H1 (cell line): ENCODE measurements around the gene SGCE. TPM values are rescaled to one million over a fixed set of nuclear protein-coding genes. Genes with fewer than 3 reads are reported as not detected.

Experiments
- CTCF ChIA-PET: fragments of 300-600 bp; sonication (Branson Sonifier 250); formaldehyde crosslinking; loops from one replicate; lab custom pipeline; 2021; ENCODE audit not compliant: partially characterized antibody; lab: Charles Lee
- POLR2A ChIA-PET: fragments of 300-600 bp; sonication (Branson Sonifier 250); formaldehyde crosslinking; loops from one replicate; lab custom pipeline; 2021; ENCODE audit warnings: inconsistent platforms; ENCODE audit not compliant: partially characterized antibody; lab: Charles Lee
- DNase-seq, 2 experiments: peaks; one replicate each; pipeline versions ENCODE4 v3.0.0 to v3.0.0-alpha.2; 2010 to 2022; ENCODE audit warnings: low spot score in 2 of 2, low read depth in 1 of 2, mixed read lengths in 1 of 2
- FAIRE-seq: peaks from 2 replicates; lab custom pipeline; 2011; peaks lifted over from hg19 to GRCh38; lab: Jason Lieb, UNC
- H2AFZ ChIP-seq: 2 replicates; pipeline ENCODE4 v1.8.1; 2012; ENCODE audit warnings: low read length, inconsistent platforms
- H2AK5ac ChIP-seq: 2 replicates; pipeline ENCODE4 v1.6.1; 2013; ENCODE audit warnings: low read depth, low read length
- H2BK120ac ChIP-seq: replicated peaks from 2 replicates; pipeline ENCODE3; 2013; ENCODE audit warnings: low read depth, low read length, inconsistent platforms
- H2BK12ac ChIP-seq: 2 replicates; pipeline ENCODE4 v1.6.1; 2013; ENCODE audit warnings: low read depth, low read length
- H2BK15ac ChIP-seq: 2 replicates; pipeline ENCODE4 v1.6.1; 2013; ENCODE audit warnings: low read length
- H2BK20ac ChIP-seq: 2 replicates; pipeline ENCODE4 v1.6.1; 2013; ENCODE audit warnings: low read length
- H2BK5ac ChIP-seq: 2 replicates; pipeline ENCODE4 v1.6.1; 2013; ENCODE audit warnings: low read depth, low read length
- H3K14ac ChIP-seq: 2 replicates; pipeline ENCODE4 v1.6.1; 2013; ENCODE audit warnings: inconsistent platforms; ENCODE audit not compliant: insufficient read length
- H3K18ac ChIP-seq: 2 replicates; pipeline ENCODE4 v1.6.1; 2013; ENCODE audit warnings: low read length; ENCODE audit errors: extremely low read depth
- H3K23ac ChIP-seq: 2 replicates; pipeline ENCODE4 v1.6.1; 2013; ENCODE audit warnings: inconsistent platforms; ENCODE audit not compliant: insufficient read length
- H3K23me2 ChIP-seq: 2 replicates; pipeline ENCODE4 v1.6.1; 2013; ENCODE audit warnings: low read depth, low read length
- H3K27ac ChIP-seq: 2 replicates; pipeline ENCODE4 v1.6.1; 2011; ENCODE audit warnings: low read depth, low read length, inconsistent platforms
- H3K27me3 ChIP-seq, 4 experiments: replicated peaks in 1 of 4; 1 replicate in 1 of 4; 2 replicates in 3 of 4; pipeline versions ENCODE4 v1.6.1 to v1.8.1; 2011 to 2013; ENCODE audit warnings: low read length in 3 of 4, mild to moderate bottlenecking in 3 of 4, inconsistent platforms in 2 of 4, mixed read lengths in 2 of 4, moderate library complexity in 1 of 4; ENCODE audit not compliant: control insufficient read depth in 3 of 4, insufficient read depth in 3 of 4; ENCODE audit errors: extremely low read depth in 1 of 4
- H3K36me3 ChIP-seq, 4 experiments: 2 replicates each; pipeline versions ENCODE4 v1.6.1 to v1.8.1; 2011 to 2013; ENCODE audit warnings: mild to moderate bottlenecking in 4 of 4, low read length in 3 of 4, moderate library complexity in 2 of 4, control low read depth in 1 of 4, inconsistent platforms in 1 of 4; ENCODE audit not compliant: insufficient read depth in 4 of 4, control insufficient read depth in 2 of 4
- H3K4ac ChIP-seq: replicated peaks from 2 replicates; pipeline ENCODE3; 2013; ENCODE audit warnings: low read length, low read depth, mixed read lengths, inconsistent platforms; ENCODE audit not compliant: insufficient read length
- H3K4me1 ChIP-seq, 4 experiments: replicated peaks in 1 of 4; 1 replicate in 1 of 4; 2 replicates in 3 of 4; pipeline versions ENCODE4 v1.6.1 to v1.8.1; 2011 to 2013; ENCODE audit warnings: low read length in 3 of 4, inconsistent platforms in 2 of 4, mixed read lengths in 1 of 4; ENCODE audit not compliant: insufficient read depth in 4 of 4, control insufficient read depth in 3 of 4
- H3K4me2 ChIP-seq, 2 experiments: 2 replicates each; pipeline versions ENCODE4 v1.6.1 to v1.8.1; 2011 to 2013; ENCODE audit warnings: low read depth in 2 of 2, low read length in 2 of 2, control low read depth in 1 of 2, inconsistent platforms in 1 of 2, mild to moderate bottlenecking in 1 of 2; ENCODE audit not compliant: insufficient read depth in 1 of 2
- H3K4me3 ChIP-seq, 4 experiments: fragments of 200-600, 300-600 bp in 1 of 4; sonication (generic), shearing (Covaris generic), sonication (Bioruptor Twin) in 1 of 4; 2 replicates each; pipeline versions ENCODE4 v1.5.1 to v1.8.1; 2011 to 2016; ENCODE audit warnings: low read length in 4 of 4, low read depth in 3 of 4, control low read depth in 2 of 4, inconsistent platforms in 2 of 4, mild to moderate bottlenecking in 2 of 4, mixed read lengths in 1 of 4, moderate library complexity in 1 of 4; ENCODE audit not compliant: insufficient read depth in 2 of 4; ENCODE audit errors: extremely low read depth in 1 of 4
- H3K56ac ChIP-seq: replicated peaks from 2 replicates; pipeline ENCODE3; 2013; ENCODE audit warnings: low read depth, mild to moderate bottlenecking, mixed read lengths, low read length, inconsistent platforms; ENCODE audit not compliant: insufficient read length
- H3K79me1 ChIP-seq: 2 replicates; pipeline ENCODE4 v1.6.1; 2013; ENCODE audit warnings: low read depth, low read length, control low read depth
- H3K79me2 ChIP-seq, 2 experiments: 2 replicates each; pipeline versions ENCODE4 v1.6.1 to v1.8.1; 2012 to 2013; ENCODE audit warnings: low read length in 2 of 2, mild to moderate bottlenecking in 2 of 2, inconsistent platforms in 1 of 2; ENCODE audit not compliant: insufficient read depth in 2 of 2, control insufficient read depth in 1 of 2
- H3K9ac ChIP-seq, 4 experiments: replicated peaks in 1 of 4; 1 replicate in 1 of 4; 2 replicates in 3 of 4; pipeline versions ENCODE4 v1.6.1 to v1.8.1; 2011 to 2013; ENCODE audit warnings: low read depth in 3 of 4, low read length in 3 of 4, control low read depth in 2 of 4, mild to moderate bottlenecking in 2 of 4, moderate library complexity in 2 of 4, inconsistent platforms in 1 of 4; ENCODE audit errors: extremely low read depth in 1 of 4
- H3K9me3 ChIP-seq, 2 experiments: 2 replicates each; pipeline versions ENCODE4 v1.6.1 to v1.8.1; 2012 to 2013; ENCODE audit warnings: mild to moderate bottlenecking in 2 of 2, moderate library complexity in 2 of 2, control low read depth in 1 of 2, inconsistent platforms in 1 of 2, low read depth in 1 of 2, low read length in 1 of 2, mixed read lengths in 1 of 2; ENCODE audit not compliant: insufficient read depth in 2 of 2
- H4K20me1 ChIP-seq, 2 experiments: replicated peaks in 1 of 2; 2 replicates each; pipeline versions ENCODE3 to v1.8.1; 2011 to 2013; ENCODE audit warnings: inconsistent platforms in 2 of 2, low read length in 2 of 2, mild to moderate bottlenecking in 1 of 2; ENCODE audit not compliant: insufficient read depth in 2 of 2, control insufficient read depth in 1 of 2
- H4K5ac ChIP-seq: 2 replicates; pipeline ENCODE4 v1.6.1; 2013; ENCODE audit warnings: low read length, low read depth, mixed read lengths, inconsistent platforms; ENCODE audit not compliant: insufficient read length
- H4K8ac ChIP-seq: 2 replicates; pipeline ENCODE4 v1.8.0; 2013; ENCODE audit warnings: mild to moderate bottlenecking, moderate library complexity, low read length, inconsistent platforms; ENCODE audit not compliant: insufficient read depth; ENCODE audit errors: extremely low read depth
- H4K91ac ChIP-seq: replicated peaks from 2 replicates; pipeline ENCODE3; 2013; ENCODE audit warnings: low read length, mixed read lengths, inconsistent platforms; ENCODE audit not compliant: insufficient read length
- CHD1 ChIP-seq: IDR thresholded peaks from 2 replicates; pipeline ENCODE4 v1.6.1; 2012; ENCODE audit warnings: low read depth, low read length, improper control_type of control experiment
- CREB1 ChIP-seq: IDR thresholded peaks from 2 replicates; pipeline ENCODE4 v1.6.1; 2012; ENCODE audit warnings: inconsistent platforms
- CTBP2 ChIP-seq: IDR thresholded peaks from 2 replicates; pipeline ENCODE4 v1.7.0; 2011; ENCODE audit warnings: borderline replicate concordance, mild to moderate bottlenecking, moderate library complexity, mixed read lengths, low read length; ENCODE audit not compliant: insufficient read depth, insufficient read length
- EP300 ChIP-seq, 2 experiments: IDR thresholded peaks; 1 replicate in 1 of 2; 2 replicates in 1 of 2; pipeline ENCODE4 v1.6.1; 2011 to 2012; ENCODE audit warnings: low read depth in 2 of 2, low read length in 2 of 2, mild to moderate bottlenecking in 2 of 2, borderline replicate concordance in 1 of 2, inconsistent platforms in 1 of 2, moderate library complexity in 1 of 2
- EZH2 ChIP-seq: fragments of 200-600 bp; sonication (generic); IDR thresholded peaks from 2 replicates; pipeline ENCODE4 v1.7.1; 2012; ENCODE audit warnings: low read depth, mild to moderate bottlenecking, moderate library complexity, low read length, inconsistent platforms; ENCODE audit not compliant: severe bottlenecking
- FOSL1 ChIP-seq: IDR thresholded peaks from 2 replicates; pipeline ENCODE4 v1.6.1; 2011; ENCODE audit warnings: mild to moderate bottlenecking, low read depth, low read length, moderate library complexity; ENCODE audit not compliant: insufficient read depth
- KDM1A ChIP-seq: fragments of 200-600, 300-600 bp; sonication (generic); IDR thresholded peaks from 2 replicates; pipeline ENCODE4 v1.7.1; 2016; ENCODE audit warnings: mild to moderate bottlenecking, low read length, borderline replicate concordance
- TAF7 ChIP-seq: optimal IDR thresholded peaks from 2 replicates; pipeline ENCODE3; 2011; ENCODE audit warnings: low read depth, mild to moderate bottlenecking, inconsistent platforms, low read length, moderate library complexity, borderline replicate concordance
- WGBS, 2 experiments: shearing (Covaris generic) in 1 of 2; methylation state at CpG; one replicate each; pipeline versions ENCODE4 v1.1.6 to v1.1.7; 2013 to 2015; ENCODE audit warnings: low lambda C conversion rate in 2 of 2, mixed read lengths in 2 of 2, inconsistent platforms in 1 of 2, low coverage in 1 of 2, missing lambda C conversion rate in 1 of 2; ENCODE audit not compliant: insufficient replicate concordance in 2 of 2, insufficient coverage in 1 of 2, insufficient read length in 1 of 2; ENCODE audit errors: extremely low coverage in 1 of 2, missing lambda C conversion rate in 1 of 2; 5-methylcytosine and 5-hydroxymethylcytosine counted together
- polyA plus RNA-seq, 7 experiments: library from polyadenylated mRNA; depleted of rRNA in 3 of 7; stranded (reverse) in 5 of 7; unstranded in 2 of 7; fragments of >200 nt in 5 of 7; fragments of 200-250 nt in 2 of 7; gene quantifications; 1 replicate in 5 of 7; 2 replicates in 1 of 7; 4 replicates in 1 of 7; pipeline versions ENCODE4 v1.2.1 to v1.2.3, GENCODE V29; 2011 to 2013; ENCODE audit warnings: missing spikeins in 2 of 7, mixed read lengths in 2 of 7
- total RNA-seq: library from RNA; stranded (reverse); fragmentation: NEBNext Ultra II Directional; extraction: Animal tissue kit (Norgen Biotek cat#: 25700); gene quantifications from 2 replicates; pipeline ENCODE4 v1.2.1, GENCODE V29; 2021

The SGCE gene
- total and polyA plus RNA-seq, 2 of the 8 experiments (the other 6 are each of a cell fraction or from before 2014, with no cell fraction given): 12.8 to 25.0 TPM

- Histone ChIP-seq H3K4me3 (no peak overlapping the region), H3K4ac (no peak overlapping the region), H3K18ac (no peak overlapping the region), H2BK12ac (no peak overlapping the region), H3K9me3 (no peaks in the 10 kb centered on the region), H3K14ac (no peak overlapping the region), H2BK20ac (no peak overlapping the region), H2BK5ac (no peak overlapping the region), H3K27me3 (no peaks in the 10 kb centered on the region), H2BK15ac (no peak overlapping the region), H3K79me2 (no peaks in the 10 kb centered on the region), H4K91ac (no peak overlapping the region), H2AFZ (no peak overlapping the region), H4K20me1 (no peaks in the 10 kb centered on the region), H3K4me2 (no peak overlapping the region), H2AK5ac (no peak overlapping the region), H3K9ac (no peak overlapping the region), H3K27ac (no peak overlapping the region), H2BK120ac (no peak overlapping the region), H3K23me2 (no peaks in the 10 kb centered on the region), H4K8ac (no peak overlapping the region), H3K4me1 (no peaks in the 10 kb centered on the region), H3K36me3 (no peaks in the 10 kb centered on the region), H3K79me1 (no peaks in the 10 kb centered on the region), H4K5ac (no peak overlapping the region), H3K23ac (no peak overlapping the region), H3K56ac (no peak overlapping the region)
- no peak for TF ChIP-seq CHD1
- no peak for TF ChIP-seq KDM1A
- no peak for TF ChIP-seq TAF7
- TF ChIP-seq CTBP2: no peak
- TF ChIP-seq EP300 (IDR thresholded peaks at IDR 0.05; ENCODE audit: borderline replicate concordance in 1 of 2, low read depth in 2 of 2, low read length in 2 of 2): no peak
- TF ChIP-seq CREB1: no peak
- TF ChIP-seq FOSL1: no peak
- no peak for TF ChIP-seq EZH2
- no peak for FAIRE-seq
- 86% methylated on average over 3 of the region's 3 CpGs; no CpG with 5 or more reads in 1 of the 2 experiments for WGBS, 2 experiments
- no peak for DNase-seq
- POLR2A ChIA-PET: no interaction called here
- CTCF ChIA-PET: no interaction called here
These were observed 20.5 kb upstream of the SGCE start for GRCh38 chr7:94676431-94676830.
